Middle frontal gyrus (tissue), 1 donor: ENCODE results near the gene MAPK4.
"Not testable (repeated sequence)": the region's sequence is repeated elsewhere in the genome, so short reads cannot be mapped to it uniquely, and the experiment has no call there.

Experiments
- DNase-seq: peaks from one replicate; pipeline ENCODE4 v3.0.0-alpha.2; 2015; ENCODE audit warnings: low spot score; ENCODE audit errors: extremely low spot score

The MAPK4 gene

GRCh38 chr18:50679656-50680055, 119.8 kb downstream of the MAPK4 start:
- no peak for DNase-seq

GRCh38 chr18:50680966-50681365, 121.1 kb downstream of the MAPK4 start:
- no peak for DNase-seq

- DNase-seq = no peak
These were observed 123.0 kb downstream of the MAPK4 start for GRCh38 chr18:50682852-50683251.

GRCh38 chr18:50686409-50686808, 126.5 kb downstream of the MAPK4 start:
- DNase-seq = no peak

- DNase-seq = no peak
These were observed 127.6 kb downstream of the MAPK4 start for GRCh38 chr18:50687491-50687890.

GRCh38 chr18:50689578-50689977, 129.7 kb downstream of the MAPK4 start:
- no peak for DNase-seq

GRCh38 chr18:50694147-50694546, 134.3 kb downstream of the MAPK4 start:
- no peak for DNase-seq

- no peak for DNase-seq
These were observed 135.7 kb downstream of the MAPK4 start for GRCh38 chr18:50695431-50696176.

GRCh38 chr18:50696436-50696835, 136.5 kb downstream of the MAPK4 start:
- DNase-seq = no peak

GRCh38 chr18:50696929-50697328, 137.0 kb downstream of the MAPK4 start:
- DNase-seq = no peak

- no peak for DNase-seq
These were observed 137.6 kb downstream of the MAPK4 start for GRCh38 chr18:50697509-50697908.

- DNase-seq = no peak
These were observed 140.6 kb downstream of the MAPK4 start for GRCh38 chr18:50700245-50701165.

- no peak for DNase-seq
These were observed 144.6 kb downstream of the MAPK4 start for GRCh38 chr18:50704357-50704940.

- DNase-seq = no peak
These were observed 146.3 kb downstream of the MAPK4 start for GRCh38 chr18:50706199-50706598.

- no peak for DNase-seq
These were observed 146.8 kb downstream of the MAPK4 start for GRCh38 chr18:50706651-50707050.

GRCh38 chr18:50707297-50707696, 147.4 kb downstream of the MAPK4 start:
- DNase-seq = not testable (repeated sequence)

- DNase-seq = no peak
These were observed 148.1 kb downstream of the MAPK4 start for GRCh38 chr18:50707855-50708469.

GRCh38 chr18:50709193-50709592, 149.3 kb downstream of the MAPK4 start:
- no peak for DNase-seq

- no peak for DNase-seq
These were observed 151.5 kb downstream of the MAPK4 start for GRCh38 chr18:50711386-50711785.

- no peak for DNase-seq
These were observed 156.0 kb downstream of the MAPK4 start for GRCh38 chr18:50715919-50716318.

GRCh38 chr18:50716902-50717301, 157.0 kb downstream of the MAPK4 start:
- DNase-seq = no peak

GRCh38 chr18:50717563-50717962, 157.7 kb downstream of the MAPK4 start:
- no peak for DNase-seq
